Erythroblast (primary cell): ENCODE data around the gene P2RY8.
"Not testable (repeated sequence)": the region's sequence is repeated elsewhere in the genome, so short reads cannot be mapped to it uniquely, and the experiment has no call there.

Experiments used
- DNase-seq, 2 experiments: peaks; one replicate each; lab custom pipeline; 2025; lab: John Stamatoyannopoulos, UW
- GATA1 ChIP-seq: IDR thresholded peaks from 2 replicates; pipeline ENCODE4 v1.6.1; 2011; ENCODE audit warnings: low read depth, mild to moderate bottlenecking, control low read depth, low read length, moderate library complexity
- POLR2A ChIP-seq: IDR thresholded peaks from 2 replicates; pipeline ENCODE4 v1.6.1; 2011; ENCODE audit warnings: mild to moderate bottlenecking, low read length

P2RY8 gene

GRCh38 chrX:1493412-1493811 lies 43.6 kb downstream of the P2RY8 start:
- TF ChIP-seq POLR2A (no peak), GATA1 (no peak)
- DNase-seq = no peak

GRCh38 chrX:1492421-1493012 lies 44.5 kb downstream of the P2RY8 start:
- no peak for DNase-seq
- TF ChIP-seq GATA1 (no peak), POLR2A (no peak)

GRCh38 chrX:1491851-1492349 lies 45.1 kb downstream of the P2RY8 start:
- no peak for DNase-seq

GRCh38 chrX:1491248-1491647 lies 45.7 kb downstream of the P2RY8 start:
- DNase-seq = not testable (repeated sequence)

More at GRCh38 chrX:1491851-1492349, 45.1 kb downstream of the P2RY8 start:
- TF ChIP-seq GATA1 (no peak), POLR2A (no peak)

- DNase-seq = not testable (repeated sequence)
Observed at GRCh38 chrX:1490723-1491122, 46.3 kb downstream of the P2RY8 start.

- not testable (repeated sequence) for DNase-seq
Observed at GRCh38 chrX:1489354-1489753, 47.6 kb downstream of the P2RY8 start.

GRCh38 chrX:1488745-1489144 lies 48.2 kb downstream of the P2RY8 start:
- TF ChIP-seq GATA1 (no peak), POLR2A (no peak)
- no peak for DNase-seq

- TF ChIP-seq POLR2A (no peak), GATA1 (no peak)
- no peak for DNase-seq
Observed at GRCh38 chrX:1488141-1488540, 48.8 kb downstream of the P2RY8 start.

GRCh38 chrX:1487401-1487800 lies 49.6 kb downstream of the P2RY8 start:
- TF ChIP-seq GATA1 (no peak), POLR2A (no peak)
- no peak for DNase-seq

- TF ChIP-seq GATA1 = no peak
- no peak for TF ChIP-seq POLR2A
- DNase-seq = no peak
Observed at GRCh38 chrX:1486749-1487361, 50.1 kb downstream of the P2RY8 start.

- TF ChIP-seq POLR2A (no peak), GATA1 (no peak)
- DNase-seq = no peak
Observed at GRCh38 chrX:1486177-1486576, 50.8 kb downstream of the P2RY8 start.

- no peak for DNase-seq
- TF ChIP-seq POLR2A (no peak), GATA1 (no peak)
Observed at GRCh38 chrX:1485033-1485432, 52.0 kb downstream of the P2RY8 start.

GRCh38 chrX:1484638-1485019 lies 52.4 kb downstream of the P2RY8 start:
- no peak for DNase-seq
- TF ChIP-seq GATA1 = no peak
- TF ChIP-seq POLR2A = no peak

GRCh38 chrX:1483843-1484637 lies 52.9 kb downstream of the P2RY8 start:
- TF ChIP-seq POLR2A (no peak), GATA1 (no peak)
- no peak for DNase-seq

- not testable (repeated sequence) for DNase-seq
Observed at GRCh38 chrX:1482530-1482928, 54.5 kb downstream of the P2RY8 start.
